ENCODE results near the gene KIF4B. TPM values are rescaled to one million over a fixed set of nuclear protein-coding genes. Genes with fewer than 3 reads are reported as not detected.
"Not testable (repeated sequence)": the region's sequence is repeated elsewhere in the genome, so short reads cannot be mapped to it uniquely, and the experiment has no call there.

Gene KIF4B
- total and polyA plus RNA-seq, 7 donors, result 0.01 to 0.54 (median 0.05) TPM; not detected in 2

DNA sequence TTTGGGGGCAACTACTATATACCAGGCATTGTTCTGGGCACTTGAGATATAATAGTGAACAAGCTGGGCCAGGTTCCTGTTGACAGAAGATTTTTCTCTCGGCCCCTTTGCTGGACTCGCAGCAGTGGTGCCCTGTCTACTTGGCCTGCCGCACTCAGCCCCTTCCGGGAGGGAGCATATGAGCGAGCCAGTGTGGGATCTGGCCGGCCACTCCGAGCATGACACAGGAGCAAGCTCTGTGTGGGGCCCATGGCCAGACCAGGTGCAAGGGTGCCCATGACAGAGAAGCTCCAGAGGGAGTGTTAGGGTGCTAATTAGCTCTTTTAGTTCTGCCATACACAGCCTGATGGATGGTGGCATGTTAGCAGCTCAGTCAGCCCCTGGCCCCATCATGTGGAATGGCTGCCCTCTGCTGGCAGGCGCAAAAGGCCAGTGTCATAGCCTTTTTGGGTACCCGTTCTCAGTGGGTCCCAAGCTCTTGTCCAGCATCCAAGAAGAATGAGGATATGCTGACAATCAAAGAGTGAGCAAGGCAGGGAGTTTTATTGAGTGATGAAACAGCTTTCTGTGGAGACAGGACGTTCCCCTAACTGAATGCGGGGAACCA, 9.3 kb upstream of the KIF4B start:
- no peak for DNase-seq
- TF ChIP-seq, protein P1, sequence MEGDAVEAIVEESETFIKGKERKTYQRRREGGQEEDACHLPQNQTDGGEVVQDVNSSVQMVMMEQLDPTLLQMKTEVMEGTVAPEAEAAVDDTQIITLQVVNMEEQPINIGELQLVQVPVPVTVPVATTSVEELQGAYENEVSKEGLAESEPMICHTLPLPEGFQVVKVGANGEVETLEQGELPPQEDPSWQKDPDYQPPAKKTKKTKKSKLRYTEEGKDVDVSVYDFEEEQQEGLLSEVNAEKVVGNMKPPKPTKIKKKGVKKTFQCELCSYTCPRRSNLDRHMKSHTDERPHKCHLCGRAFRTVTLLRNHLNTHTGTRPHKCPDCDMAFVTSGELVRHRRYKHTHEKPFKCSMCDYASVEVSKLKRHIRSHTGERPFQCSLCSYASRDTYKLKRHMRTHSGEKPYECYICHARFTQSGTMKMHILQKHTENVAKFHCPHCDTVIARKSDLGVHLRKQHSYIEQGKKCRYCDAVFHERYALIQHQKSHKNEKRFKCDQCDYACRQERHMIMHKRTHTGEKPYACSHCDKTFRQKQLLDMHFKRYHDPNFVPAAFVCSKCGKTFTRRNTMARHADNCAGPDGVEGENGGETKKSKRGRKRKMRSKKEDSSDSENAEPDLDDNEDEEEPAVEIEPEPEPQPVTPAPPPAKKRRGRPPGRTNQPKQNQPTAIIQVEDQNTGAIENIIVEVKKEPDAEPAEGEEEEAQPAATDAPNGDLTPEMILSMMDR (IDR thresholded peaks at IDR 0.05), result peak; percentile 39
- Histone ChIP-seq H3K9me3 (no peaks in the 10 kb centered on the region), H3K27me3 (ENCODE audit: insufficient read depth in 3 of 3, low read length in 2 of 3) (no peaks in the 10 kb centered on the region), H3K36me3 (ENCODE audit: insufficient read depth in 1 of 2, low read depth in 1 of 2) (no peaks in the 10 kb centered on the region), H3K4me1 (no peaks in the 10 kb centered on the region), H3K27ac (no peak overlapping the region), H3K4me3 (no peak overlapping the region)
- WGBS, 3 donors, result 70 to 86% (median 80%) methylated on average over 11 of the region's 11 CpGs
- intact Hi-C loops (cut with DNase I), result loop anchor here in 1 of 2 donors (10.0 kb wide), 1 partner anchor 59 kb away; the partner anchor contains the start of gene MRPL22
- peak in 2 of 4 donors; percentile 37 to 39 for ATAC-seq

DNA sequence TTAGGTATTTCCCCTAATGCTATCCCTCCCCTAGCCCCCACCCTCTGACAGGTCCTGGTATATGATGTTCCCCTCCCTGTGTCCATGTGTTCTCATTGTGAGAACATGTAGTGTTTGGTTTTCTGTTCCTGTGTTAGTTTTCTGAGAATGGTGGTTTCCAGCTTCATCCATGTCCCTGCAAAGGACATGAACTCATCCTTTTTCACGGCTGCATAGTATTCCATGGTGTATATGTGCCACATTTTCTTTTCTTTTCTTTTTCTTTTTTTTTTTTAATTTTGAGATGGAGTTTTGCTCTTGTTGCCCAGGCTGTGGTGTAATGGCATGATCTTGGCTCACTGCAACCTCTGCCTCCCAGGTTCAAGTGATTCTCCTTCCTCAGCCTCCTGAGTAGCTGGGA, 7.3 kb upstream of the KIF4B start:
- H3K27ac ChIP-seq; H3K27me3 ChIP-seq (ENCODE audit: insufficient read depth in 3 of 3, low read length in 2 of 3); H3K36me3 ChIP-seq (ENCODE audit: insufficient read depth in 1 of 2, low read depth in 1 of 2); H3K4me3 ChIP-seq; ATAC-seq; H3K4me1 ChIP-seq; H3K9me3 ChIP-seq; DNase-seq: not testable (repeated sequence)
- intact Hi-C loops (cut with DNase I), result loop anchor here in 1 of 2 donors (10.0 kb wide), 1 partner anchor 61 kb away; the partner anchor contains the start of gene MRPL22
- WGBS, 3 donors, result 84 to 100% (median 95%) methylated on average over 1 of the region's 1 CpG

DNA sequence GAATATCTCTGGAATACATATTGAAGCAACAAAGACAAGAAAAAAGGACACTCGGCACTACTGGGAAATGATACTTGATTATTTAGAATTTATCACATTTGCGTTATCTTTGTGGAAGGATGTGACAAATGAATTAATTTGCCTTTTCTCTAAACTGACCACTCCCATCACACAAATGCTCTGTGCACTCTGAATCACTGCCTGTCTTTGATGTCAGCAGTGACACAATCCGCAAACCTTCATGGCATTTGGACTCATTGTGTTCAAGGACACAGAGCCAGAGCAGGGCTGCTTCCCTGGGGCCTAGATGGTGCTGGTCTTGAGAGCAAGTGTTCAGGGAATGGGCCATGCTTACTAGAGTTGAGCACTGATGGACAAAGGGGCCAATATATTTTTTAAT, 4.9 kb upstream of the KIF4B start:
- DNase-seq (no peak), ATAC-seq (no peak)
- Histone ChIP-seq H3K27me3 (ENCODE audit: insufficient read depth in 3 of 3, low read length in 2 of 3) (no peaks in the 10 kb centered on the region), H3K36me3 (ENCODE audit: insufficient read depth in 1 of 2, low read depth in 1 of 2) (no peaks in the 10 kb centered on the region), H3K4me1 (no peaks in the 10 kb centered on the region), H3K4me3 (no peak overlapping the region), H3K27ac (no peak overlapping the region), H3K9me3 (no peaks in the 10 kb centered on the region)
- 79 to 83% (median 80%) methylated on average over 3 of the region's 3 CpGs for WGBS, 3 donors
- intact Hi-C loops (cut with DNase I), result loop anchor here in 1 of 2 donors (10.0 kb wide), 1 partner anchor 64 kb away; the partner anchor contains the start of gene MRPL22
- TF ChIP-seq, protein P1 (IDR thresholded peaks at IDR 0.05), result no peak

DNA sequence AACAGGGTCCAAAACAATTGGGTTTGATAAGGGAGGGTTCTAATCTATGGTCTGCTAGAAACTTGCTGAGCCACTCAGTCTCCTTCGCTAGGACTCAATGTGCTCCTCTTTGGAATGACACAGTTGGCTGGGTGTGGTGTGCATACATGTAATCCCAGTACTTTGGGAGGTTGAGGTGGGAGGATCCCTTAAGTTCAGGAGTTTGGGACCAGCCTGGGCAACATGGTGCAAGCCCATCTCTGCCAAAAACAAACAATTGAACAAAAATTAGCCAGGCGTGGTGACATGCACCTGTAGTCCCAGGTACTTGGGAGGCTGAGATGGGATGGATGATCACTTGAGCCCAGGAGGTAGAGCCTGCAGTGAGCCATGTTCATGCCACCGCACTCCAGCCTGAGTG, 2.7 kb upstream of the KIF4B start:
- TF ChIP-seq, protein P1 (IDR thresholded peaks at IDR 0.05), result no peak
- no peaks in the 10 kb centered on the region for H3K36me3 ChIP-seq (ENCODE audit: insufficient read depth in 1 of 2, low read depth in 1 of 2)
- 85 to 94% (median 85%) methylated on average over 3 of the region's 3 CpGs for WGBS, 3 donors
- H3K27me3 ChIP-seq (ENCODE audit: insufficient read depth in 3 of 3, low read length in 2 of 3), result no peaks in the 10 kb centered on the region
- no peaks in the 10 kb centered on the region for H3K9me3 ChIP-seq
- intact Hi-C loops (cut with DNase I), result no loop called here
- H3K27ac ChIP-seq, result no peak overlapping the region
- H3K4me3 ChIP-seq, result no peak overlapping the region
- DNase-seq (no peak), ATAC-seq (no peak)
- H3K4me1 ChIP-seq, result no peaks in the 10 kb centered on the region

GRCh38 chr5:155015239-155015638, 1.7 kb downstream of the KIF4B start:
- Histone ChIP-seq H3K27ac (no peak overlapping the region), H3K9me3 (no peaks in the 10 kb centered on the region)
- ATAC-seq, result no peak

More at GRCh38 chr5:155015239-155015638, 1.7 kb downstream of the KIF4B start:
- DNase-seq, result no peak
- WGBS, 3 donors, result 73 to 76% (median 75%) methylated on average over 6 of the region's 6 CpGs
- intact Hi-C loops (cut with DNase I), result no loop called here
- H3K4me3 ChIP-seq, result no peak overlapping the region
- no peaks in the 10 kb centered on the region for H3K27me3 ChIP-seq (ENCODE audit: insufficient read depth in 3 of 3, low read length in 2 of 3)
- H3K36me3 ChIP-seq (ENCODE audit: insufficient read depth in 1 of 2, low read depth in 1 of 2), result no peaks in the 10 kb centered on the region
- no peaks in the 10 kb centered on the region for H3K4me1 ChIP-seq
- TF ChIP-seq, protein P1 (IDR thresholded peaks at IDR 0.05), result no peak
